GM21447 (cell line): ENCODE data around the gene GAS5.
A peak's percentile ranks its signal among the peaks of the same experiment; 100 is the strongest.
"Not testable (repeated sequence)": the region's sequence is repeated elsewhere in the genome, so short reads cannot be mapped to it uniquely, and the experiment has no call there.

Experiments used
- ATAC-seq: cut with Tn5 transposase; IDR thresholded peaks from one replicate; pipeline ENCODE4 v1.9.1; 2021; ENCODE audit not compliant: unreplicated experiment

GAS5 gene

DNA sequence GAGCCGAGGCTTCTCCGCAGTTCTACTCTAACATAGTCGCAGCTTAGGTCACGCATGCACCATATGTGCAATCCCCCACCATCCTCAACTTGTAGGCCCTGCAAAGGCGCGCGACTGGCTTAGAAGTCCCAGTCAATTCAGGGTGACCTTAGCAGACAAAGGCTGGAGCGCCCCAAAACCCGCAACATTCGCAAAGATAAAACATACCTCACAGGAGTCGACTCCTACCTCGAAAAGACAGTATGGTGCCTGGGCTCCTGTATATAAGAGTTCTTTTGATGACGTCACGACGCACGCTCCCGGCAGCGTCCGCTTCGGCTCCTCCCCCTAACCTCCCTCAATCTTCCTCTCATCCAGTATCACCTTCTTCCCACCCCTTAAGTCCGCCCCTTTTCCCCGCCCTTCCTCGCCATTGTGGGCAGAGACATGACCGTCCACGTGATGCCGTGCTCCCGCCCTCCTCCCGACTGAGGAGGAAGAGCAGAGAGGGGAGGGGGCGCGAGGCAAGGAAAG, at the start of gene GAS5:
Gene GAS5 (minus strand): TSS at position 237 of the 513 bp plus-strand sequence.
- ATAC-seq: peak; percentile 70

DNA sequence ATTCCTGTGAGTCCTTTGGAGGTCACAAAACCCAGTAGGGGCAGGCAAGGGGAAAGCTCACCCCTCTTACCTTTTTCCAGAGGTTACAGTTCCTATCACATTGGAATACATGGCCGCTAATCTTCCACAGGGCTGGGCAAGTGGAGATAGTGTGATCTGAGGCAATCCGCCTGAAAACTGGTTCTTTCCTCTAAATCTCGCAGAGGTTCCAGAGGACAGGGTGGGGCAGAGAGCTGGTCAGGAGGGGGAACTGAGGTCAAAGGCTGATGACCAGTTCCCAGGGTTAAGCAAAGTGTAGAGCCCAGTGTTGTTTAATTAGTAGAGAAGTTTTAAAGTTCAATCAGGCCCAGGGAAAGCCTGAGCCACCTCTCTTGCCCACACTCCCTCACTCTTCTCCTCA, 49.4 kb upstream of the GAS5 start, which contains the start of gene SERPINC1:
Gene SERPINC1 (minus strand): TSS at position 179 of the 400 bp plus-strand sequence. CDS start 68 bp downstream, at position 111.
- ATAC-seq: no peak

DNA sequence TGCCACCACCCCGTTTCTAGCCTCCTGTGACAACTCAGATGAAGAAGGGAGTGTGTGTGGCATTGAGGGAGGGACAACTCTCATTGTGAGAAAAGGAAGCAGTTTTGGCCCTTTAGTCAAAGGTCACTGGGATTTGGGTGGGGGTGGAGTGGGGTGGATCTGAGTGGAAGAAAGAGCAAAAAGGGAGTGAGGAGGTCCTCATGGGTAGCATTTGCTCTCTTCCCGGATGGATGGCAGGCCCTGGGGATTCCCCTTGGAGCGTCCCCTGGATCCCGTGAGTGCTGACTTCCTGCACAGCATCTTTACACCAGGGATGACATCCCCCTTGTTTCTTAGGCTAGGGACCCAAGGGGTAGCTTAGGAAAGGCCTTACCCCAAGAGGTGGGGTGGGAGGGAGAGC, 48.9 kb upstream of the GAS5 start:
- no peak for ATAC-seq

DNA sequence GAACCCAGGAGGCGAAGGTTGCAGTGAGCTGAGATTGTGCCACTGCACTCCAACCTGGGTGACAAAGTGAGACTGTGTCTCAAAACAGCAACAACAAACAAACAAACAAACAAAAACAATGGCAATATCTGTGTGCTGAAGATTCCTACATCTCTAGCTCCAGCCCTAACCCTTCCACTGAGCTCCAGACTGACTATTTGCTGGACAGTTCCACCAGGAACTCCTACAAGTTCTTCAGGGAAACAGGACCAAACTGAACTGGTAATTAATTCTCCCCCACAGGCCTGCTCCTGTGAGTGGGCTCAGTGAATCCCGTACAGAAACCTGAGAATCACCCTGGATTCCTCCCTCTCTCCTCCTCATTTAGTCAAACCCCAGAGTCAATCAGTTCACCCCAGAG, 47.8 kb upstream of the GAS5 start:
- ATAC-seq: no peak

DNA sequence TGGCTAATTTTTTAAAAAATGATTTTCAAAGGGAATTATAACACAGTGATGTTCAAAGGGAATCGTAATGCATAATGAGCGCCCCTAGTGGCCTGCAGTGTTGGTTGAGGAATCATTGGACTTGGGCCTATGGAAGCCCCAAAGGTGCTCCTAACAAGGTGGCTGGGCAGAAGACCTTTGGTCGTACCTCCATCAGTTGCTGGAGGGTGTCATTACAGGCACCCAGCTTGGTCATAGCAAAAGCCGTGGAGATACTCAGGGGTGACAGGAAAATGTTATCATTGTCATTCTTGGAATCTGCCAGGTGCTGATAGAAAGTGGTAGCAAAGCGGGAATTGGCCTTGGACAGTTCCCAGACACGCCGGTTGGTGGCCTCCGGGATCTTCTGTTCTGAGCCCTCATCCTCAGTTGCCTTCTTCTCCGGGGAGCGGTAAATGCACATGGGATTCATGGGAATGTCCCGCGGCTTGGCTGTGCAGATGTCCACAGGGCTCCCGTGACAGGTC, 46.6 kb upstream of the GAS5 start:
- ATAC-seq: no peak

DNA sequence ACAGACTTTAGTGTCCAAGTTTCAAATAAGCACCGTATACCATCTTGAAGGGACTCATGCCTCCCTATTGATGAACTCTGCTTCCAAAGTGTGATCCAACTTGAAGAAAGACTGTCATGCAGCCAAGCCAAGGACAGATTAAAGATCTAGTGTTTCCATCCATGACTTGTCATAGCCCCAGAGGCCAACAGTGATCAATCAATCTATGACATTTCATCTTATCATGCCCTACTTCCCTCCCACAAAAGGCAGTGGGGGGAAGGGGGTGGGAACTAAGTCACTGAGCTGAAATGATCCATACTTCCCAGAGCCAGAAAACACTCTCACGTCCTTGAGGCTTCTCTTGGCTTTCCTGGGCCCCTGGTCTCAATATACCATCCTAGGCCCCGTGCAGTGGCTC, 45.3 kb upstream of the GAS5 start:
- no peak for ATAC-seq

DNA sequence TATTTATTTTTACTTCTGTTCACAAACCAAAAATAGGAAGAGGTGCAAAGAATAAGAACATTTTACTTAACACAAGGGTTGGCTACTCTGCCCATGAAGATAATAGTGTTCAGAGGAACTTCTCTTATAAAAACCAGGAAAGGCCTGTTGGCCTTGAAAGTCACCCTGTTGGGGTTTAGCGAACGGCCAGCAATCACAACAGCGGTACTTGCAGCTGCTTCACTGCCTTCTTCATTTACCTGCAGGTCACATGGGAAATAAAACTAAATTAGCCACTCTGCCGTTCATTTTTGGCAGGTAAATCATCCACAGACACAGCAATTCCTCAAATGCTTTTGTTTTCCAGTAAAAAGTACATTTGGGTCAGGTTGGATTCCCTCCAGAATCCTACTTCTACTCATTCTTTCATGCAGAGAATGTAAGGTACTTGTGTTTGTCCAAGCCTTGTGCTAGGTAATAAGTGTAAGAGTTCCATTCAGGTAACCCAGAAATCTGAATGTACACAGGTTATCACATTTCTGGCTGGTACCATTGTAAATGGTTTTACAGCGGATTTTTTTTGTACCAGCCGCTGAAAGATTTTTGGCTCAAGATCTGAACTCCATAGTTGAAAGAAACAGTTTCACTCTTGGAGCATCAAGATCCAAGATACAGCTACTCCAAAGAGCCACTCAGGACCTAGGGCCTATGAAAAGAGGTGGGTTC, 36.2 kb upstream of the GAS5 start:
- no peak for ATAC-seq

DNA sequence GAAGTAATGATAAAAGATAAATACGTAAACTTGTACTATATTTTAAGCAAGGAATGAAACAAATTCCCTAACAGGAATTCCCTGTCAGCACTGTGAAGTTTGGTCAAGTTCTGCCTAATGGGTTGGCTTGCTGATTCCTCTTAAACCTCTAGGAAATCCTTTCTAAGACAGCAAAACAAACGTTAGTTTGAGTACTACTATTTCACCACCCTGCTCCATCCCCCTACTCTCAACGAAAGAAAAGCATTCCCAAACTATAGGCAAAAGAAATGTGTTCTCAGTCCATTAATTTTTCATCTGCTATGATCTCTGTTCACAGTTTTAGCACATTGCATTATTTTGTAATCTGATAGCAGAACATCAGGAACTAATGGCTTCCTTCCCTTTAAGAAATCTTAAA, 33.2 kb upstream of the GAS5 start:
- ATAC-seq: no peak

DNA sequence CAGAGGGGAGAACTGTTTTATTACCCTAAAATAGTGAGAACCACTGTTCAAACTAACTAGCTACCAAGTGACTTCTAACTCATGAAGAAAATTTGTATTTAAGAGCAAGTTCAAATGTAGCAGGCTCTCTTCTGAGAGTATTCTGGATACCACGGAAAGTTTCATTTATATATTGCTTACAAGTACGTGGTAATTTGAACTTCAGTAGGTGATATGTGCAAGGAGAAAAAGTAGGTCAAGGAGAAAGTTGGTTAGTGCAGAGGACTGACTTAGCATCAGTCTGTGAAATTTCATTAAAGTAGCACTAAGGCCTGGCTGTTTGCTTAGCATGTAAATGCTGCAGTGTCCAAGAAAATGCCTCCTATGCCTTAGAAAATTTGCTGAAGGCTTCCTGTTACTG, 32.6 kb upstream of the GAS5 start:
- ATAC-seq: no peak

DNA sequence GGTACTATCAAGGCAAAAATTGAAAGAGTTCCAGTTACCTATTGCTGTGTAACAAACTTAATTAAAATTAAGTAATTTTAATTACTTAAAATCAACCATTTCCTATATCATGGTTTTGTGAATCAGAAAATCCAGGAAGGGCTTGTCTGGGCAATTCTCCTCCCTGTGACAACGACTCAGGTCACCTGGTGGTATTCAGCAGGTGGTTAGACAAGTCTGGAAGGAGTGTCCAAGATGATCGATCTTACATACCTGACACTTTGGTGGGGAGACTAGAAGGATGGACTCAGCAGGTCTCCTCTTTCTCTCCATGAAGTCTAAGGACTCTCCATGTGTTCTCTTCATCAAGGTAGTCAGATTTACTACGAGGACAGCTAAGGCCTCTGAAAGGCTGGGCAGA, 26.4 kb upstream of the GAS5 start:
- ATAC-seq: no peak

DNA sequence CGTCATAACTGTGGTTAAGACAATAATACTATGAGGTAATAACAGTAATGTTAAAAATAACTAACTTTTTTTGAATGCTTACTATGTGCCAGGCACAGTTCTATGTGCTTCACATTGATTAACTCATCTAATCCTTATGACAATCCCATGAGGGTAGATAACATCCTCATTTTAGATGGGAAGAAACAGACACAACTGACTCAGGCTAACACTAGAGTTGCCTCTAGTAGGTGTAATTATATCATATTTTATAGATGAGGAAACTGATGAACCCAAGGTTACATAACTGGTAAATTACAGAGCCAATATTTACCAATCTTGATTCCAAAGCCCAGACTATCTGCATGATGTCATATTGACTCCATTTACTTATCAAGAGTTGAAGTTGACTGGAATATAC, 25.8 kb upstream of the GAS5 start:
- ATAC-seq: no peak

DNA sequence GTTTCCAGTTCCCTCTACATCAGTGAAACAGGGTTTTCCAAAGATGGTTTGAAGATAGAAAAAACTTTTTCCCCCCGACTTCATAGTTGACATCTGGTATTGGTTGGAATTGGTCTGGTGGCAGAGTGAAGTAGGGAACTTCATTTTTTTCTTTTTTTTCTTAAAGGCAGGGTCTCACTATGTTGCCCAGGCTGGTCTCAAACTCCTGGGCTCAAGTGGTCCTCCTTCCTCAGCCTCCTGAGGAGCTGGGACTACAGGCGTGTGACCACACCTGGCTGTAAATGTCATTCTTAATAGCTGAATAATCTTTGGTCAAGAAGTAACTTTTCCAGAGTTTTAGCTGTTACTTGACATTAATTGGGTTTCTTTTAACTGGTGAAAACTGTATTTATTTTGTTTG, 22.1 kb upstream of the GAS5 start:
- no peak for ATAC-seq

DNA sequence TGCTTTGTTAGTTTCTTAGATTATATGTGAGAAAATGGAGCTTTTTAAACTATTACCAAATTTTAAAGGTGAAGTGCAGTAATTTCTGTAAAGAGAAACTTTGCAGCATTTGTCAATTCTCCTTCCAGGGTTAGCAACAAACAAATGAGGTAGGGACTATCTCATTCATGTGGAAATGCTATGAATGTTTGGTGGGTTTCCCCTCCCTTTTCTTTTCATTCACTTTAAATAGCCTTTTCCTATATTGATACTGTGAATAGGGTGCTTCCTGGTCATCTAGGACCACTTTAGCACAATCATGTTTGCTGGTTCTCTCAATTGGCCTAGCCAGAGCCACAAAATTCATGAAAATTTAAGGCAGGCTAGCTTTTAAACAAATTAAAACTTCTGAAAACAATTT, 21.0 kb upstream of the GAS5 start:
- no peak for ATAC-seq

DNA sequence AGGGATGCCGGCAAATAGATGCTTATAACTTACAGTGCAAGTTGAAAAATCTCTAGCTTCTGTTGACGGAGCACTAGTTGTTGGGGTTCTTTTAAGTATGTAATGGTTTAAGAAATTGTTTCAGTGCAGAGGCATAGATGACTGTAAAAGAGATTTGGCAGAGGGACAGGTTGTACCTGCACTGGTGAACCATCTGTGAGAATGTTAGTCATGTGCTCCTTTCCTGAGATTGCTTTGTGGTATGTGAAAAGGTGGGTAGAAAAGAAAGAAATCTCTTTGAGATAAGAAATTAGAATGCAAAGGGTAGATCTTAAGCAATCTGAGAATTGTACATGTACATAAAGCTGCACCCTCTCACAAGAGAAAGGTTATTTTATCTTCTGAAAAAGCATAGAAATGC, 19.8 kb upstream of the GAS5 start:
- no peak for ATAC-seq

DNA sequence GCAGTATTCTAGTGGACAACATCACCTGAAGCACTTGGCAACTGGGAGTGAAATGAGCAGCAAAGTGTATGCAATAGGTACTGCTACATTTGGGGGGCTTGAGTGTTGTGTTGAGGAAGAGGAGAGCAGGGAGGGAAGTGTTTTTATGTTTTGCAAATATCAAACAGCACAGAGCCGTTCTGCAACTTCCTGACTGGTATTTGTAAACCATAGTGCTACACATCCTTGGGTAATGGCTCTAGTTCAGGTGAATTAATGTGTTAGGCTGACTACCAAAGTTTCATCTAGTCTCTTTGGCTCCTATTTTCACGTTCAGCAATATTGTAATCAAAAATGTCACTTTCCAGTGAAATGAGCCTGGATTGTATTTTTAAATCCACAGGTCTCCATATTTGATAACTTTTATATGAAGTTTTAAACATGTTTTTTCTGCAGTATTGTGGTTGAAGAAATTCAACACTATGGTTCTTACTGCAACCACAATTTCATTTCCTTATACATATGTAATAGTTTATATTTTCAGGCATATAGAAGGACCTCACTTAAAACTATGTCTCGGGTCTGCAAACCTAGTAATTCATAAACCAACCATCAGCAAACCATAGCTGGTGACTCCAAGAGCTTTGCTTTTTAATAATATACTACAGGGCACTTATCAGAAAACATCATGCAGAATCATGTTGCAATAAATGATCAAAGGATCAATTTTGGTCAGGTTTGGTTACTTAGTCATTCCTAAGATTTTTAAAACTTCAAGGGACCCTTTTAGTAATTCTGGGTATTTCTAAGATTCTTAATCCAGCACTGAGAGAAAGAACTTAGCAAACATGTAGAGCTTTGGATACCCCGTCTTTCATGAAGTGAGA, 19.2 kb upstream of the GAS5 start:
- no peak for ATAC-seq

DNA sequence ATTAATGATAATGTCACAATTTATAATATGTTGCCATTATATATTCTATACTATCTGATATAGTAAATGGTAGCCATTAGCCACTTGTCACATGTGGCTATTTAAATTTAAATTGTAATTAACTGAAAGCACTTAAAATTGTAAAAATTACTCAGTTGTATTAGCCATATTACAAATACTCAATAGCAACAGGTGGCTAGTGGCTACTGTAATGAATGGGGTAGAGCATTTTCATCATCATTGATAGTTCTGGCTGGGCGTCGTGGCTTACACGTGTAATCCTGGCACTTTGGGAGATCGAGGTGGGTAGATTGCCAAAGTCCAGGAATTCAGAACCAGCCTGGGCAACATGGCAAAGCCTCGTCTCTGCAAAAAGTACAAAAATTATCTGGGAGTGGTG, 16.9 kb upstream of the GAS5 start:
- ATAC-seq: no peak

DNA sequence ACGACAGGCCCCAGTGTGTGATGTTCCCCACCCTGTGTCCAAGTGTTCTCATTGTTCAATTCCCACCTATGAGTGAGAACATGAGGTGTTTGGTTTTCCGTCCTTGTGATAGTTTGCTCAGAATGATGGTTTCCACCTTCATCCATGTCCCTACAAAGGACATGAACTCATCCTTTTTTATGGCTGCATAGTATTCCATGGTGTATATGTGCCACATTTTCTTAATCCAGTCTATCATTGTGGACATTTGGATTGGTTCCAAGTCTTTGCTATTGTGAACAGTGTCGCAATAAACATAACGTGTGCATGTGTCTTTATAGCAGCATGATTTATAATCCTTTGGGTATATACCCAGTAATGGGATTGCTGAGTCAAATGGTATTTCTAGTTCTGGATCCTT, 13.3 kb upstream of the GAS5 start:
- not testable (repeated sequence) for ATAC-seq

DNA sequence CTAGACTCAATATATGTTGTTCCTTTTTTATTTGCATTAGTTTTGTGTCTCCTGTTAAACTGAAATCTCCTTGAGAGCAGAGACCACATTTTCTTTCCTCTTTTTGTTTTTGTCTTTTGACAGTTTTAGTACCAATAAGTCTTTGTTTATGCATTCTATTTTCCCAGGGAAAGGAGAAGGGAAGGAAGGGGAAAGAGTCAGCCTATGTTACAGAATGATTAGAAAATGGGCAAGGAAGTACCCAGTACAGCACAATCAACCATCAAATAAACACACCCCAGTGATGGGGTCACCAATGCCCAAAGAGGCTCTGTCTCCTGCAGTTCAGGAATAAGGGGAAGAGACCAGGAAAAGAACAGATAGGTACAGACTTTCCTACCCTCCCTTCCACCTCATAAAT, 10.5 kb upstream of the GAS5 start:
- ATAC-seq: no peak

DNA sequence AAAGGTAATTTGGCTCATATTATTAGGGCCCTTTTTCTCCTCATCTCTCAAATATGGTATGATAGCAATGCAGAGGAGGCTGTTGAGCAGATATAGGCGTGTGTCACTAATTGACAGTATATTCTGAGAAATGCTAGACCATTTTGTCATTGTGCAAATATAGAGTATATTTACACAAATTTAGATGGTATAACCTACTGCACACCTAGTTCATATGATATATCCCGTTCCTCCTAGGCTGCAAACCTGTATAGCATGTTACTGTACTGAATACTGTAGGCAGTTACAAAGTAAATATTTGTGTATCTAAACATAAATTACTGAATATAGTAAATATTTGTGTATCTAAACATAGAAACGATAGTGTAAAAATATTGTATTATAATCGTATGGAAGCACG, 8.9 kb upstream of the GAS5 start:
- ATAC-seq: no peak

DNA sequence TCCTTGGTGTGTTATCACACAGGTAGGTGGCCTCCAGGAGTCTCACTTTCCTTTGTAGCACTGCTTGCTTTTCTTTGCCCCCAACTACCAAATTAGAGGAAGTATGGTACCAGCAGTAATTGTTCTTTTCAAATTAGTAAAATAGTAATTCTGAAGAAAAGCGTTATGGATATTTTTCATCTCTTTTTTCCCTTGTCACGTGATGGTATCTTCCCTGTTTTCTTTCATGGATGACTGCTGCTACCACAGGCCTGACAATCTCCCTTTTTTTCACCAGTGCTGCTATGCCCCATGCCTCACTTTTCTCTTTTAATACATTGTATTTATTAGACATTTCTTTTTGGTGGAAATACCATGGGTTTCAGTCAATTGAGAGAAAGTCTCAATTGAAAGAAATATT, 3.7 kb upstream of the GAS5 start:
- no peak for ATAC-seq

DNA sequence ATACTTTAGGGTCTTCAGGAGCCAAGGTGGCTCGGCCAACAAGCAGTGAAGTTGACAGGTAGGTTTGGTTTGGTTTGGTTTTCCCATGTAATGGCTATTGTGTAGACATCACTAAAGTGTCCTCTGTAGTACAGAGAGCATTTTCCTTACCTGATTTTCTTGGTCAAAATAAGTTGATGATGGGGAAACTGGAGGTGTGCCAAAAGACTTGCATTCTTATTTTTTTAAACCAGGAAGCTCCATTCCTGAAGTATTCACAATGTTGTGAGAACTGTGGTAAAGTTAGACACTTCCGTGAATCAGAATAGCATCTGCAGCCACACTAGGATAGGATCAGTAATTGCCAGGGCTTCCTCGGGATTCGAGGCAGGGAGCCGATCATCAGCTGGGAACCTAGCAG, 3.3 kb upstream of the GAS5 start:
- ATAC-seq: no peak
